GM23338 (cell line): ENCODE measurements around the gene POLR3A. TPM values are rescaled to one million over a fixed set of nuclear protein-coding genes. Genes with fewer than 3 reads are reported as not detected.
A peak's percentile ranks its signal among the peaks of the same experiment; 100 is the strongest.

Experiments used
- ATAC-seq: fragments of 200-7000 bp; cut with Tn5 transposase; 3 replicates; pipeline ENCODE4 v1.9.1; 2020
- DNase-seq: peaks from one replicate; pipeline ENCODE4 v3.0.0-alpha.2; 2015; ENCODE audit warnings: low spot score
- H2AFZ ChIP-seq: fragments of 200-600 bp; sonication (generic); 2 replicates; pipeline ENCODE4 v1.8.0; 2016; ENCODE audit warnings: antibody characterized with exemption, mild to moderate bottlenecking, moderate library complexity
- H3F3A ChIP-seq: fragments of 200-600 bp; sonication (generic); replicated peaks from 2 replicates; pipeline ENCODE4 v1.8.0; 2017; ENCODE audit warnings: antibody characterized with exemption, mixed run types, low read depth
- H3K27ac ChIP-seq: fragments of 200-600 bp; sonication (generic); 2 replicates; pipeline ENCODE4 v1.6.1; 2016; ENCODE audit warnings: low read depth
- H3K27me3 ChIP-seq: fragments of 200-600 bp; sonication (generic); 2 replicates; pipeline ENCODE4 v1.8.0; 2016; ENCODE audit warnings: mild to moderate bottlenecking, mixed run types, moderate library complexity; ENCODE audit not compliant: insufficient read depth
- H3K36me3 ChIP-seq: fragments of 200-600 bp; sonication (generic); 2 replicates; pipeline ENCODE4 v1.8.0; 2016; ENCODE audit warnings: mild to moderate bottlenecking; ENCODE audit not compliant: insufficient read depth
- H3K4me1 ChIP-seq: fragments of 200-600 bp; sonication (generic); 2 replicates; pipeline ENCODE4 v1.8.0; 2016; ENCODE audit warnings: mild to moderate bottlenecking, moderate library complexity; ENCODE audit not compliant: insufficient read depth
- H3K4me2 ChIP-seq: fragments of 200-600 bp; sonication (generic); 2 replicates; pipeline ENCODE4 v1.7.1; 2017; ENCODE audit warnings: mixed run types
- H3K4me3 ChIP-seq: fragments of 200-600 bp; sonication (generic); 2 replicates; pipeline ENCODE4 v1.6.1; 2016; ENCODE audit warnings: mixed run types
- H3K79me2 ChIP-seq: fragments of 200-600 bp; sonication (generic); replicated peaks from 2 replicates; pipeline ENCODE4 v1.8.0; 2017; ENCODE audit warnings: mild to moderate bottlenecking; ENCODE audit not compliant: insufficient read depth
- H3K9me2 ChIP-seq: fragments of 200-600 bp; sonication (generic); 2 replicates; pipeline ENCODE4 v1.8.0; 2017; ENCODE audit not compliant: insufficient read depth
- H4K20me1 ChIP-seq: fragments of 200-600 bp; sonication (generic); replicated peaks from 2 replicates; pipeline ENCODE4 v1.8.0; 2017; ENCODE audit warnings: mild to moderate bottlenecking; ENCODE audit not compliant: insufficient read depth
- H3K27ac Mint-ChIP-seq: 2 replicates; pipeline ENCODE4 v1.8.0; 2020; ENCODE audit warnings: inconsistent platforms, mild to moderate bottlenecking, moderate library complexity, mixed read lengths
- H3K27me3 Mint-ChIP-seq: 3 replicates; pipeline ENCODE4 v1.8.0; 2022; ENCODE audit warnings: low read depth, mild to moderate bottlenecking, moderate library complexity, mixed read lengths, inconsistent platforms; ENCODE audit not compliant: insufficient read depth, poor library complexity
- H3K36me3 Mint-ChIP-seq: 3 replicates; pipeline ENCODE4 v1.8.0; 2021; ENCODE audit warnings: low read depth, mild to moderate bottlenecking, inconsistent platforms, moderate library complexity, mixed read lengths
- H3K4me1 Mint-ChIP-seq: 3 replicates; pipeline ENCODE4 v1.8.0; 2020; ENCODE audit warnings: mild to moderate bottlenecking, inconsistent platforms, mixed read lengths
- H3K4me3 Mint-ChIP-seq: 3 replicates; pipeline ENCODE4 v1.8.0; 2021; ENCODE audit warnings: moderate library complexity, mild to moderate bottlenecking, inconsistent platforms, mixed read lengths
- H3K9me3 Mint-ChIP-seq: 3 replicates; pipeline ENCODE4 v1.8.0; 2020; ENCODE audit warnings: moderate library complexity, mild to moderate bottlenecking, inconsistent platforms, mixed read lengths
- CREB1 ChIP-seq: fragments of 250-450 bp; sonication (Bioruptor Pico); IDR thresholded peaks from 2 replicates; pipeline ENCODE4 v1.5.0; 2020; ENCODE audit warnings: low read depth, mild to moderate bottlenecking, moderate library complexity
- EZH2 ChIP-seq: fragments of 200-600 bp; sonication (generic); IDR thresholded peaks from one replicate; pipeline ENCODE4 v1.8.0; 2017; ENCODE audit warnings: antibody characterized with exemption, mild to moderate bottlenecking, low read depth; ENCODE audit not compliant: unreplicated experiment
- EZH2phosphoT487 ChIP-seq: fragments of 200-600 bp; sonication (generic); IDR thresholded peaks from one replicate; pipeline ENCODE4 v1.8.1; 2018; ENCODE audit warnings: antibody characterized with exemption; ENCODE audit not compliant: unreplicated experiment
- NANOG ChIP-seq: IDR thresholded peaks from 2 replicates; pipeline ENCODE4 v1.6.1; 2016; ENCODE audit warnings: antibody characterized with exemption, borderline replicate concordance
- POLR2AphosphoS5 ChIP-seq: IDR thresholded peaks from 2 replicates; pipeline ENCODE4 v1.6.1; 2016; ENCODE audit warnings: antibody characterized with exemption, low read depth
- polyA plus RNA-seq: library from polyadenylated mRNA; unstranded; fragments of >200 nt; fragmentation: Nextera tagmentation; extraction: Ambion mirVana; gene quantifications from 2 replicates; pipeline ENCODE4 v1.2.1, GENCODE V29; 2016
- total RNA-seq: library from RNA; depleted of rRNA; stranded (reverse); fragments of >200 nt; shearing (Covaris generic); gene quantifications from 2 replicates; pipeline ENCODE4 v1.2.3, GENCODE V29; 2014
- TF ChIP-seq, protein P1 (sequence below): fragments of 250-450 bp; sonication (Bioruptor Pico); IDR thresholded peaks from 2 replicates; pipeline ENCODE4 v1.5.0; 2020; ENCODE audit warnings: mild to moderate bottlenecking, moderate library complexity
- TF ChIP-seq, protein P2 (sequence below): IDR thresholded peaks from 2 replicates; pipeline ENCODE4 v1.6.1; 2016; ENCODE audit warnings: antibody characterized with exemption
- TF ChIP-seq, protein P3 (sequence below): IDR thresholded peaks from one replicate; pipeline ENCODE4 v1.6.1; 2018; ENCODE audit warnings: antibody characterized with exemption; ENCODE audit not compliant: unreplicated experiment

The POLR3A gene
- total and polyA plus RNA-seq, 2 experiments from 2014 or later: 11.6 to 35.5 TPM

DNA sequence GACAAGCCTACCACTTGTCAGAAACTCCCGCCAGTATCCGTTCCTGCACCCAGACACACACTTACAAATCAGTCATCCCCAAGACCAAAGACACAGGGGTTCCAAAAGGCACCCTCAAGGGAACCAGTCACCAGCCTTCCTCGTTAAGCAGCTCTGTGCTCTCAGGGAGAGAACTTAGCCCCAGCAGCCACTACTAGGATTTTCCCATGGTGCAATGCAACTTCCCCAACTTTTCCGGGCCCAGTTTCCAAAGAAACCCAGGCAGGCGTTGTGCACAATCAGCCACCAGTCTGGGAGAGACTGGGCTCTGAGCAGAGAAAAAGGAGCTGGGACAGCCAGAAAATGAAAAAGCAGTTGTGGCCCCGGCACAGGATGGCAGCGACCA, 103.9 kb downstream of the POLR3A start (continued):
- TF ChIP-seq, protein P1, sequence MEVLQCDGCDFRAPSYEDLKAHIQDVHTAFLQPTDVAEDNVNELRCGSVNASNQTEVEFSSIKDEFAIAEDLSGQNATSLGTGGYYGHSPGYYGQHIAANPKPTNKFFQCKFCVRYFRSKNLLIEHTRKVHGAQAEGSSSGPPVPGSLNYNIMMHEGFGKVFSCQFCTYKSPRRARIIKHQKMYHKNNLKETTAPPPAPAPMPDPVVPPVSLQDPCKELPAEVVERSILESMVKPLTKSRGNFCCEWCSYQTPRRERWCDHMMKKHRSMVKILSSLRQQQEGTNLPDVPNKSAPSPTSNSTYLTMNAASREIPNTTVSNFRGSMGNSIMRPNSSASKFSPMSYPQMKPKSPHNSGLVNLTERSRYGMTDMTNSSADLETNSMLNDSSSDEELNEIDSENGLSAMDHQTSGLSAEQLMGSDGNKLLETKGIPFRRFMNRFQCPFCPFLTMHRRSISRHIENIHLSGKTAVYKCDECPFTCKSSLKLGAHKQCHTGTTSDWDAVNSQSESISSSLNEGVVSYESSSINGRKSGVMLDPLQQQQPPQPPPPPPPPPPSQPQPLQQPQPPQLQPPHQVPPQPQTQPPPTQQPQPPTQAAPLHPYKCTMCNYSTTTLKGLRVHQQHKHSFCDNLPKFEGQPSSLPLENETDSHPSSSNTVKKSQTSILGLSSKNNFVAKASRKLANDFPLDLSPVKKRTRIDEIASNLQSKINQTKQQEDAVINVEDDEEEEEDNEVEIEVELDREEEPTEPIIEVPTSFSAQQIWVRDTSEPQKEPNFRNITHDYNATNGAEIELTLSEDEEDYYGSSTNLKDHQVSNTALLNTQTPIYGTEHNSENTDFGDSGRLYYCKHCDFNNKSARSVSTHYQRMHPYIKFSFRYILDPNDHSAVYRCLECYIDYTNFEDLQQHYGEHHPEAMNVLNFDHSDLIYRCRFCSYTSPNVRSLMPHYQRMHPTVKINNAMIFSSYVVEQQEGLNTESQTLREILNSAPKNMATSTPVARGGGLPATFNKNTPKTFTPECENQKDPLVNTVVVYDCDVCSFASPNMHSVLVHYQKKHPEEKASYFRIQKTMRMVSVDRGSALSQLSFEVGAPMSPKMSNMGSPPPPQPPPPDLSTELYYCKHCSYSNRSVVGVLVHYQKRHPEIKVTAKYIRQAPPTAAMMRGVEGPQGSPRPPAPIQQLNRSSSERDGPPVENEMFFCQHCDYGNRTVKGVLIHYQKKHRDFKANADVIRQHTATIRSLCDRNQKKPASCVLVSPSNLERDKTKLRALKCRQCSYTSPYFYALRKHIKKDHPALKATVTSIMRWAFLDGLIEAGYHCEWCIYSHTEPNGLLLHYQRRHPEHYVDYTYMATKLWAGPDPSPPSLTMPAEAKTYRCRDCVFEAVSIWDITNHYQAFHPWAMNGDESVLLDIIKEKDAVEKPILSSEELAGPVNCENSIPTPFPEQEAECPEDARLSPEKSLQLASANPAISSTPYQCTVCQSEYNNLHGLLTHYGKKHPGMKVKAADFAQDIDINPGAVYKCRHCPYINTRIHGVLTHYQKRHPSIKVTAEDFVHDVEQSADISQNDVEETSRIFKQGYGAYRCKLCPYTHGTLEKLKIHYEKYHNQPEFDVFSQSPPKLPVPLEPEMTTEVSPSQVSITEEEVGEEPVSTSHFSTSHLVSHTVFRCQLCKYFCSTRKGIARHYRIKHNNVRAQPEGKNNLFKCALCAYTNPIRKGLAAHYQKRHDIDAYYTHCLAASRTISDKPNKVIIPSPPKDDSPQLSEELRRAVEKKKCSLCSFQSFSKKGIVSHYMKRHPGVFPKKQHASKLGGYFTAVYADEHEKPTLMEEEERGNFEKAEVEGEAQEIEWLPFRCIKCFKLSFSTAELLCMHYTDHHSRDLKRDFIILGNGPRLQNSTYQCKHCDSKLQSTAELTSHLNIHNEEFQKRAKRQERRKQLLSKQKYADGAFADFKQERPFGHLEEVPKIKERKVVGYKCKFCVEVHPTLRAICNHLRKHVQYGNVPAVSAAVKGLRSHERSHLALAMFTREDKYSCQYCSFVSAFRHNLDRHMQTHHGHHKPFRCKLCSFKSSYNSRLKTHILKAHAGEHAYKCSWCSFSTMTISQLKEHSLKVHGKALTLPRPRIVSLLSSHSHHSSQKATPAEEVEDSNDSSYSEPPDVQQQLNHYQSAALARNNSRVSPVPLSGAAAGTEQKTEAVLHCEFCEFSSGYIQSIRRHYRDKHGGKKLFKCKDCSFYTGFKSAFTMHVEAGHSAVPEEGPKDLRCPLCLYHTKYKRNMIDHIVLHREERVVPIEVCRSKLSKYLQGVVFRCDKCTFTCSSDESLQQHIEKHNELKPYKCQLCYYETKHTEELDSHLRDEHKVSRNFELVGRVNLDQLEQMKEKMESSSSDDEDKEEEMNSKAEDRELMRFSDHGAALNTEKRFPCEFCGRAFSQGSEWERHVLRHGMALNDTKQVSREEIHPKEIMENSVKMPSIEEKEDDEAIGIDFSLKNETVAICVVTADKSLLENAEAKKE (CRISPR knock-in tag): no peak

DNA sequence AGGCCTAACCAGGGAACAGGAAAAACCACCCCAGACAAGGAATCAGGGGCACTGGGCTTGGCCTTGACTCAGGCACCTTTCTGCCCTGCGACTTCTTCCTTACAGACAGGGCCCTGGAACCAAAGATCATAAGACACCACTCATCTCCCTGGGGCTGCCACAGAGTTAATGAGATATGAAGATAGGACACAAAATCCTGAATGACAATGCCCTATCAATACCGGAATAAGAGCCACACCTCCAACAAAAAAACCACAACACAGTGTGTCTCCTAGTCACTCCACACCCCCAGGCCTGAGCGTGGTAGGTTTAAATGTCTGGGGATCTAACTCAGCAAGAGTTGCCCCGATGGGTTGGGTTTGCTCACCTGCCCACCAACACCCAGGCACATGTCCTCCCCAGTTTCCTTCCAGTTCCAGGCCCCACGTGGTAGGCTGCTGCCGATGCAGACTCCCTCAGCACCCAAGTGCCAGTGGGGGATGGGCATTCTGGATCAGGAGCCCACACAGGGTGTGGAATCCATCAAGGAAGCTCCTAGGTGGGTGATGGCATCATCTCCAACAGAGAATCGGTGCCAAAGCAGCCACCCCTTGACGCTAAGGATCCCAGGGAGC, 106.6 kb downstream of the POLR3A start:
- Mint-ChIP-seq H3K9me3 (no peaks in the 10 kb centered on the region), H3K27me3 (peaks cover 11% of the 10 kb centered on the region), H3K27ac (no peak overlapping the region), H3K36me3 (peaks cover 4% of the 10 kb centered on the region), H3K4me1 (peaks cover 45% of the 10 kb centered on the region), H3K4me3 (no peak overlapping the region; the same call in 2 of the 3 replicates)
- H3K27ac ChIP-seq: no peak overlapping the region
- H3K27me3 ChIP-seq: peaks cover 2% of the 10 kb centered on the region; the same call in 1 of the 2 replicates
- H3K4me3 ChIP-seq: no peak overlapping the region
- 0 out of 2 replicates have a peak overlapping the region, but pooled peaks have one; percentile 14 for H3K4me2 ChIP-seq
- H3F3A ChIP-seq: peaks cover 11% of the 10 kb centered on the region
- H3K36me3 ChIP-seq: no peaks in the 10 kb centered on the region
- ATAC-seq: no peak
- no peak overlapping the region for H2AFZ ChIP-seq
- peaks cover 13% of the 10 kb centered on the region for H4K20me1 ChIP-seq
- no peaks in the 10 kb centered on the region for H3K9me2 ChIP-seq
- peaks cover 44% of the 10 kb centered on the region for H3K4me1 ChIP-seq
- H3K79me2 ChIP-seq: peaks cover 82% of the 10 kb centered on the region
- DNase-seq: no peak
- TF ChIP-seq, protein P2, sequence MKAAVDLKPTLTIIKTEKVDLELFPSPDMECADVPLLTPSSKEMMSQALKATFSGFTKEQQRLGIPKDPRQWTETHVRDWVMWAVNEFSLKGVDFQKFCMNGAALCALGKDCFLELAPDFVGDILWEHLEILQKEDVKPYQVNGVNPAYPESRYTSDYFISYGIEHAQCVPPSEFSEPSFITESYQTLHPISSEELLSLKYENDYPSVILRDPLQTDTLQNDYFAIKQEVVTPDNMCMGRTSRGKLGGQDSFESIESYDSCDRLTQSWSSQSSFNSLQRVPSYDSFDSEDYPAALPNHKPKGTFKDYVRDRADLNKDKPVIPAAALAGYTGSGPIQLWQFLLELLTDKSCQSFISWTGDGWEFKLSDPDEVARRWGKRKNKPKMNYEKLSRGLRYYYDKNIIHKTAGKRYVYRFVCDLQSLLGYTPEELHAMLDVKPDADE: no peak
- TF ChIP-seq POLR2AphosphoS5 (no peak), CREB1 (CRISPR knock-in tag) (no peak), EZH2phosphoT487 (no peak), EZH2 (no peak), NANOG (no peak)
- TF ChIP-seq, protein P3, sequence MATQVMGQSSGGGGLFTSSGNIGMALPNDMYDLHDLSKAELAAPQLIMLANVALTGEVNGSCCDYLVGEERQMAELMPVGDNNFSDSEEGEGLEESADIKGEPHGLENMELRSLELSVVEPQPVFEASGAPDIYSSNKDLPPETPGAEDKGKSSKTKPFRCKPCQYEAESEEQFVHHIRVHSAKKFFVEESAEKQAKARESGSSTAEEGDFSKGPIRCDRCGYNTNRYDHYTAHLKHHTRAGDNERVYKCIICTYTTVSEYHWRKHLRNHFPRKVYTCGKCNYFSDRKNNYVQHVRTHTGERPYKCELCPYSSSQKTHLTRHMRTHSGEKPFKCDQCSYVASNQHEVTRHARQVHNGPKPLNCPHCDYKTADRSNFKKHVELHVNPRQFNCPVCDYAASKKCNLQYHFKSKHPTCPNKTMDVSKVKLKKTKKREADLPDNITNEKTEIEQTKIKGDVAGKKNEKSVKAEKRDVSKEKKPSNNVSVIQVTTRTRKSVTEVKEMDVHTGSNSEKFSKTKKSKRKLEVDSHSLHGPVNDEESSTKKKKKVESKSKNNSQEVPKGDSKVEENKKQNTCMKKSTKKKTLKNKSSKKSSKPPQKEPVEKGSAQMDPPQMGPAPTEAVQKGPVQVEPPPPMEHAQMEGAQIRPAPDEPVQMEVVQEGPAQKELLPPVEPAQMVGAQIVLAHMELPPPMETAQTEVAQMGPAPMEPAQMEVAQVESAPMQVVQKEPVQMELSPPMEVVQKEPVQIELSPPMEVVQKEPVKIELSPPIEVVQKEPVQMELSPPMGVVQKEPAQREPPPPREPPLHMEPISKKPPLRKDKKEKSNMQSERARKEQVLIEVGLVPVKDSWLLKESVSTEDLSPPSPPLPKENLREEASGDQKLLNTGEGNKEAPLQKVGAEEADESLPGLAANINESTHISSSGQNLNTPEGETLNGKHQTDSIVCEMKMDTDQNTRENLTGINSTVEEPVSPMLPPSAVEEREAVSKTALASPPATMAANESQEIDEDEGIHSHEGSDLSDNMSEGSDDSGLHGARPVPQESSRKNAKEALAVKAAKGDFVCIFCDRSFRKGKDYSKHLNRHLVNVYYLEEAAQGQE: no peak
